Measurements from ENCODE around the gene PPP3R1. TPM values are rescaled to one million over a fixed set of nuclear protein-coding genes. Genes with fewer than 3 reads are reported as not detected.

PPP3R1 gene
- total and polyA plus RNA-seq, 4 donors, result 2.4 to 42.5 (median 18.3) TPM

DNA sequence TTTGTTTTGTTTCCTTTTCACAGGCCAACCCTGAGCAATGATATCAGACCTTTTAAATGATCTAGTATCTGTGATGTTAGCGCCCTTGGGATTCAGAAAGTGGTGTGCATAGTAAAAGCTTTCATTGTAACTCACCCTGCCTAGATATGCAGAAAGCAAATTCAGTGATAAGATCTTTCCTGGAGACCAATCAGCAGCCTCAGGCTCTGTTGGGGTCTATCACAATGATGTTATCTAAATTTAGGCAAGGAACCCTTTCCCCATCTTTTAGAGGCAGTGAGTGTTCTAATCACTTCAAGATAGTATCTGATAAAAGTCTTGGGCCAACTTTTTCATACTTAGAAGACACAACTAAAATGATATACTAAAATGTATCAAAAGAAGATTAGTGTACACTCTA lies 118.2 kb downstream of the PPP3R1 start (continued):
- TF ChIP-seq, protein P1, sequence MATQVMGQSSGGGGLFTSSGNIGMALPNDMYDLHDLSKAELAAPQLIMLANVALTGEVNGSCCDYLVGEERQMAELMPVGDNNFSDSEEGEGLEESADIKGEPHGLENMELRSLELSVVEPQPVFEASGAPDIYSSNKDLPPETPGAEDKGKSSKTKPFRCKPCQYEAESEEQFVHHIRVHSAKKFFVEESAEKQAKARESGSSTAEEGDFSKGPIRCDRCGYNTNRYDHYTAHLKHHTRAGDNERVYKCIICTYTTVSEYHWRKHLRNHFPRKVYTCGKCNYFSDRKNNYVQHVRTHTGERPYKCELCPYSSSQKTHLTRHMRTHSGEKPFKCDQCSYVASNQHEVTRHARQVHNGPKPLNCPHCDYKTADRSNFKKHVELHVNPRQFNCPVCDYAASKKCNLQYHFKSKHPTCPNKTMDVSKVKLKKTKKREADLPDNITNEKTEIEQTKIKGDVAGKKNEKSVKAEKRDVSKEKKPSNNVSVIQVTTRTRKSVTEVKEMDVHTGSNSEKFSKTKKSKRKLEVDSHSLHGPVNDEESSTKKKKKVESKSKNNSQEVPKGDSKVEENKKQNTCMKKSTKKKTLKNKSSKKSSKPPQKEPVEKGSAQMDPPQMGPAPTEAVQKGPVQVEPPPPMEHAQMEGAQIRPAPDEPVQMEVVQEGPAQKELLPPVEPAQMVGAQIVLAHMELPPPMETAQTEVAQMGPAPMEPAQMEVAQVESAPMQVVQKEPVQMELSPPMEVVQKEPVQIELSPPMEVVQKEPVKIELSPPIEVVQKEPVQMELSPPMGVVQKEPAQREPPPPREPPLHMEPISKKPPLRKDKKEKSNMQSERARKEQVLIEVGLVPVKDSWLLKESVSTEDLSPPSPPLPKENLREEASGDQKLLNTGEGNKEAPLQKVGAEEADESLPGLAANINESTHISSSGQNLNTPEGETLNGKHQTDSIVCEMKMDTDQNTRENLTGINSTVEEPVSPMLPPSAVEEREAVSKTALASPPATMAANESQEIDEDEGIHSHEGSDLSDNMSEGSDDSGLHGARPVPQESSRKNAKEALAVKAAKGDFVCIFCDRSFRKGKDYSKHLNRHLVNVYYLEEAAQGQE (IDR thresholded peaks at IDR 0.05), result no peak

Other genes starting within 250 kb of the PPP3R1 start
- gene C1D, start 189.5 kb downstream of the PPP3R1 start, total RNA-seq, result 10 to 100 TPM; 15.6 to 15.8 TPM
- gene C1D, start 189.5 kb downstream of the PPP3R1 start, polyA plus RNA-seq, result 10 to 100 TPM; 22.1 to 31.0 TPM
- gene PNO1, start 94.6 kb downstream of the PPP3R1 start, total RNA-seq, result 1 to 10 TPM; 5.5 to 9.5 TPM
- gene PNO1, start 94.6 kb downstream of the PPP3R1 start, polyA plus RNA-seq, result 1 to 10 TPM; 7.9 to 8.9 TPM
- gene CNRIP1, start 67.4 kb upstream of the PPP3R1 start, total RNA-seq, result 10 to 100 TPM in 1 of 2 donors, 1 to 10 TPM in 1; 2.8 to 26.4 TPM
- 1 to 10 TPM; 2.9 to 3.3 TPM for gene CNRIP1, start 67.4 kb upstream of the PPP3R1 start, polyA plus RNA-seq
- gene PLEK, start 112.8 kb upstream of the PPP3R1 start, total RNA-seq, result 10 to 100 TPM in 1 of 2 donors, 1 to 10 TPM in 1; 5.3 to 40.6 TPM
- 1 to 10 TPM; 2.6 to 3.9 TPM for gene PLEK, start 112.8 kb upstream of the PPP3R1 start, polyA plus RNA-seq
- under 1 TPM; 0.75 TPM for gene FBXO48, start 214.8 kb upstream of the PPP3R1 start, total RNA-seq
- 1 to 10 TPM in 1 of 2 donors, under 1 TPM in 1; 0.45 to 1.0 TPM for gene FBXO48, start 214.8 kb upstream of the PPP3R1 start, polyA plus RNA-seq
- 1 to 10 TPM; 1.4 to 3.8 TPM for gene APLF, start 215.1 kb upstream of the PPP3R1 start, total RNA-seq
- gene APLF, start 215.1 kb upstream of the PPP3R1 start, polyA plus RNA-seq, result under 1 TPM; 0.18 to 0.58 TPM